ENCODE data around the gene DCTPP1. TPM values are rescaled to one million over a fixed set of nuclear protein-coding genes. Genes with fewer than 3 reads are reported as not detected.

The DCTPP1 gene
- total RNA-seq, 1 experiment from 2014 or later = 64.1 TPM

GRCh38 chr16:30476991-30477390 lies 47.2 kb upstream of the DCTPP1 start:
- intact Hi-C loops (cut with micrococcal nuclease) = no loop called here
- H3K9ac ChIP-seq (ENCODE audit: low read length) = no peak overlapping the region
- no peak overlapping the region for H3K4me2 ChIP-seq (ENCODE audit: low read length)
- H3K9me2 ChIP-seq (replicated peaks; ENCODE audit: low read length) = no peaks in the 10 kb centered on the region
- H3K9me3 ChIP-seq (ENCODE audit: low read length) = no peaks in the 10 kb centered on the region
- H3K27me3 ChIP-seq (ENCODE audit: low read length) = no peaks in the 10 kb centered on the region
- DNase-seq (no peak), ATAC-seq (no peak)
- POLR2A ChIA-PET (ENCODE audit: unreplicated experiment) = no interaction called here
- no peaks in the 10 kb centered on the region for H3K36me3 ChIP-seq (ENCODE audit: low read depth, low read length)
- no peak for TF ChIP-seq EZH2phosphoT487 (IDR thresholded peaks at IDR 0.05; ENCODE audit: borderline replicate concordance, low read length)
- no peak for TF ChIP-seq EZH2 (IDR thresholded peaks at IDR 0.05; ENCODE audit: low read length, unreplicated experiment)
- no peak for TF ChIP-seq CTCF (conservative IDR thresholded peaks at IDR 0.05; ENCODE audit: low read depth, low read length)
- no peaks in the 10 kb centered on the region for H3K4me1 ChIP-seq (ENCODE audit: insufficient read depth, low read length)
- CTCF ChIA-PET = interaction anchor here (0.6 kb wide), 1 partner anchor 37 kb away, joined by 3 read pairs; no protein-coding TSS in a partner anchor
- H2AFZ ChIP-seq (ENCODE audit: low read length) = no peak overlapping the region
- H3K4me3 ChIP-seq (ENCODE audit: low read length) = no peak overlapping the region
- H4K20me1 ChIP-seq (ENCODE audit: low read length) = no peaks in the 10 kb centered on the region
- no TSS peak for BruUV-seq (replicated peaks)
- H3K27ac ChIP-seq (ENCODE audit: low read length) = no peak overlapping the region
- H3K79me2 ChIP-seq (ENCODE audit: low read length) = no peaks in the 10 kb centered on the region
- no peaks in the 10 kb centered on the region for H3F3A ChIP-seq (ENCODE audit: low read length, unreplicated experiment)

GRCh38 chr16:30474684-30475083 lies 44.9 kb upstream of the DCTPP1 start:
- ATAC-seq (no peak), DNase-seq (no peak)
- no peak overlapping the region for H3K4me2 ChIP-seq (ENCODE audit: low read length)
- no peak overlapping the region for H3K4me3 ChIP-seq (ENCODE audit: low read length)
- no peak overlapping the region for H2AFZ ChIP-seq (ENCODE audit: low read length)
- TF ChIP-seq CTCF (conservative IDR thresholded peaks at IDR 0.05; ENCODE audit: low read depth, low read length) = no peak
- no peak for TF ChIP-seq EZH2phosphoT487 (IDR thresholded peaks at IDR 0.05; ENCODE audit: borderline replicate concordance, low read length)
- no peak for TF ChIP-seq EZH2 (IDR thresholded peaks at IDR 0.05; ENCODE audit: low read length, unreplicated experiment)
- no TSS peak for BruUV-seq (replicated peaks)
- H3K9ac ChIP-seq (ENCODE audit: low read length) = no peak overlapping the region
- H3K27ac ChIP-seq (ENCODE audit: low read length) = no peak overlapping the region
- POLR2A ChIA-PET (ENCODE audit: unreplicated experiment) = no interaction called here
- no peaks in the 10 kb centered on the region for H3K9me3 ChIP-seq (ENCODE audit: low read length)
- H4K20me1 ChIP-seq (ENCODE audit: low read length) = no peaks in the 10 kb centered on the region
- intact Hi-C loops (cut with micrococcal nuclease) = no loop called here
- no peaks in the 10 kb centered on the region for H3K27me3 ChIP-seq (ENCODE audit: low read length)
- H3K36me3 ChIP-seq (ENCODE audit: low read depth, low read length) = no peaks in the 10 kb centered on the region
- CTCF ChIA-PET = no interaction called here
- no peaks in the 10 kb centered on the region for H3K4me1 ChIP-seq (ENCODE audit: insufficient read depth, low read length)
- H3K79me2 ChIP-seq (ENCODE audit: low read length) = no peaks in the 10 kb centered on the region
- no peaks in the 10 kb centered on the region for H3F3A ChIP-seq (ENCODE audit: low read length, unreplicated experiment)
- H3K9me2 ChIP-seq (replicated peaks; ENCODE audit: low read length) = no peaks in the 10 kb centered on the region

- ChIA-PET CTCF (no interaction called here), POLR2A (ENCODE audit: unreplicated experiment) (interaction anchor here (0.5 kb wide), 1 partner anchor 9 kb away, joined by 3 read pairs; no protein-coding TSS in a partner anchor)
- no peaks in the 10 kb centered on the region for H3K4me1 ChIP-seq (ENCODE audit: insufficient read depth, low read length)
- H3F3A ChIP-seq (ENCODE audit: low read length, unreplicated experiment) = no peaks in the 10 kb centered on the region
- intact Hi-C loops (cut with micrococcal nuclease) = no loop called here
- H4K20me1 ChIP-seq (ENCODE audit: low read length) = no peaks in the 10 kb centered on the region
- no peak overlapping the region for H3K9ac ChIP-seq (ENCODE audit: low read length)
- no peaks in the 10 kb centered on the region for H3K36me3 ChIP-seq (ENCODE audit: low read depth, low read length)
- ATAC-seq (no peak), DNase-seq (no peak)
- H3K27me3 ChIP-seq (ENCODE audit: low read length) = no peaks in the 10 kb centered on the region
- H3K4me2 ChIP-seq (ENCODE audit: low read length) = no peak overlapping the region
- no TSS peak for BruUV-seq (replicated peaks)
- H3K9me3 ChIP-seq (ENCODE audit: low read length) = no peaks in the 10 kb centered on the region
- no peak overlapping the region for H3K27ac ChIP-seq (ENCODE audit: low read length)
- TF ChIP-seq CTCF (conservative IDR thresholded peaks at IDR 0.05; ENCODE audit: low read depth, low read length) = no peak
- no peak for TF ChIP-seq EZH2phosphoT487 (IDR thresholded peaks at IDR 0.05; ENCODE audit: borderline replicate concordance, low read length)
- TF ChIP-seq EZH2 (IDR thresholded peaks at IDR 0.05; ENCODE audit: low read length, unreplicated experiment) = no peak
- H3K79me2 ChIP-seq (ENCODE audit: low read length) = no peaks in the 10 kb centered on the region
- H3K4me3 ChIP-seq (ENCODE audit: low read length) = no peak overlapping the region
- no peaks in the 10 kb centered on the region for H3K9me2 ChIP-seq (replicated peaks; ENCODE audit: low read length)
- no peak overlapping the region for H2AFZ ChIP-seq (ENCODE audit: low read length)
Measured at GRCh38 chr16:30474074-30474452, 44.2 kb upstream of the DCTPP1 start.
